Kidney (tissue), 14 donors: ENCODE measurements around the gene CAPRIN2. TPM values are rescaled to one million over a fixed set of nuclear protein-coding genes. Genes with fewer than 3 reads are reported as not detected.

Source experiments
- DNase-seq, 5 donors: peaks; one replicate each; pipeline ENCODE4 v3.0.0-alpha.2; 2013 to 2020
- FAIRE-seq: peaks from 2 replicates; lab custom pipeline; 2012; peaks lifted over from hg19 to GRCh38; lab: Jason Lieb, UNC
- H3K27ac ChIP-seq, 2 donors: one replicate each; pipeline ENCODE4 v1.7.0; 2013; ENCODE audit warnings: low read depth in 2 of 2, low read length in 2 of 2, inconsistent platforms in 1 of 2
- H3K27me3 ChIP-seq: one replicate; pipeline ENCODE4 v1.7.1; 2013; ENCODE audit warnings: low read length, inconsistent platforms; ENCODE audit not compliant: control insufficient read depth, insufficient read depth
- H3K36me3 ChIP-seq, 3 donors: one replicate each; pipeline versions ENCODE4 v1.7.0 to v1.7.1; 2013; ENCODE audit warnings: low read length in 3 of 3, control low read depth in 1 of 3, inconsistent platforms in 1 of 3; ENCODE audit not compliant: insufficient read depth in 3 of 3, control insufficient read depth in 2 of 3
- H3K4me1 ChIP-seq, 3 donors: one replicate each; pipeline versions ENCODE4 v1.7.0 to v1.7.1; 2013; ENCODE audit warnings: low read length in 3 of 3, inconsistent platforms in 1 of 3, low read depth in 1 of 3; ENCODE audit not compliant: control insufficient read depth in 2 of 3, insufficient read depth in 2 of 3
- H3K4me3 ChIP-seq, 3 donors: one replicate each; pipeline versions ENCODE4 v1.7.0 to v1.8.1; 2013; ENCODE audit warnings: low read length in 3 of 3, control low read depth in 1 of 3, inconsistent platforms in 1 of 3
- H3K9ac ChIP-seq, 3 donors: one replicate each; pipeline versions ENCODE4 v1.7.0 to v1.7.1; 2013; ENCODE audit warnings: low read length in 3 of 3, control low read depth in 1 of 3, inconsistent platforms in 1 of 3
- H3K9me3 ChIP-seq, 3 donors: one replicate each; pipeline versions ENCODE4 v1.7.0 to v1.7.1; 2013; ENCODE audit warnings: low read length in 3 of 3, control low read depth in 1 of 3, inconsistent platforms in 1 of 3; ENCODE audit not compliant: control insufficient read depth in 2 of 3, insufficient read depth in 1 of 3
- CTCF ChIP-seq: IDR thresholded peaks from 3 replicates; pipeline ENCODE4 v1.5.1; 2012; ENCODE audit warnings: mild to moderate bottlenecking, moderate library complexity, borderline replicate concordance; ENCODE audit not compliant: insufficient read depth; ENCODE audit errors: extremely low read depth
- intact Hi-C: fragments of 100-400 bp; cut with DNase I; formaldehyde crosslinking; loops from one replicate; pipeline ENCODE4 v1.11.1; 2022
- polyA plus RNA-seq: library from polyadenylated mRNA; stranded (reverse); fragments of 350-450 nt; fragmentation: Illumina TruSeq; extraction: RNeasy Lipid Tissue Mini Kit (QIAGEN cat#74804); gene quantifications from one replicate; pipeline ENCODE4 v1.2.3, GENCODE V29; 2014; ENCODE audit warnings: low read depth, low replicate concordance; ENCODE audit not compliant: insufficient read depth
- total RNA-seq: library from RNA; stranded (reverse); fragmentation: NEBNext Ultra II Directional; extraction: Animal tissue kit (Norgen Biotek cat#: 25700); gene quantifications from one replicate; pipeline ENCODE4 v1.2.1, GENCODE V29; 2021
- donor health status: control.
- donor health status: control.
- donor health status: control.
- donor health status: control.
- donor health status: control.
- donor health status: DM: yes; HTN: yes; CAD: no.
- donor health status: Normal renal cell carcinoma (clear cell type).

The CAPRIN2 gene
- total and polyA plus RNA-seq, 2 donors from 2014 or later: 15.6 to 21.5 TPM

GRCh38 chr12:30782316-30783173, 27.8 kb upstream of the CAPRIN2 start:
- Histone ChIP-seq H3K9ac (no peak overlapping the region), H3K27me3 (no peaks in the 10 kb centered on the region), H3K9me3 (no peaks in the 10 kb centered on the region), H3K4me3 (no peak overlapping the region), H3K27ac (no peak overlapping the region), H3K4me1 (no peaks in the 10 kb centered on the region), H3K36me3 (no peaks in the 10 kb centered on the region)
- TF ChIP-seq CTCF: no peak
- FAIRE-seq (no peak), DNase-seq (no peak)
- intact Hi-C loops: no loop called here

- intact Hi-C loops: no loop called here
- Histone ChIP-seq H3K36me3 (no peaks in the 10 kb centered on the region), H3K4me1 (no peaks in the 10 kb centered on the region), H3K9me3 (no peaks in the 10 kb centered on the region), H3K4me3 (no peak overlapping the region), H3K27me3 (no peaks in the 10 kb centered on the region), H3K27ac (no peak overlapping the region), H3K9ac (no peak overlapping the region)
- FAIRE-seq: no peak
- DNase-seq: no peak
- TF ChIP-seq CTCF: no peak
Measured at GRCh38 chr12:30779578-30779977, 24.8 kb upstream of the CAPRIN2 start.

GRCh38 chr12:30779178-30779577, 24.4 kb upstream of the CAPRIN2 start:
- Histone ChIP-seq H3K4me3 (no peak overlapping the region), H3K36me3 (no peaks in the 10 kb centered on the region), H3K27ac (no peak overlapping the region), H3K9me3 (no peaks in the 10 kb centered on the region), H3K4me1 (no peaks in the 10 kb centered on the region), H3K27me3 (no peaks in the 10 kb centered on the region), H3K9ac (no peak overlapping the region)
- FAIRE-seq (no peak), DNase-seq (no peak)
- intact Hi-C loops: no loop called here
- no peak for TF ChIP-seq CTCF
